NT2/D1 (cell line): Measurements from ENCODE around the gene PARVG.

Experiments used
- DNase-seq: peaks from one replicate; pipeline ENCODE4 v3.0.0-alpha.2; 2011; ENCODE audit warnings: low read depth, low spot score
- H3K27me3 ChIP-seq: 2 replicates; pipeline ENCODE4 v1.6.0; 2011; ENCODE audit warnings: mild to moderate bottlenecking; ENCODE audit not compliant: insufficient read length, insufficient read depth
- H3K36me3 ChIP-seq: 2 replicates; pipeline ENCODE4 v1.6.1; 2011; ENCODE audit warnings: mild to moderate bottlenecking, low read length, mixed read lengths; ENCODE audit not compliant: insufficient read depth, insufficient read length
- H3K4me1 ChIP-seq: 2 replicates; pipeline ENCODE4 v1.5.1; 2011; ENCODE audit not compliant: insufficient read depth, insufficient read length
- H3K4me3 ChIP-seq: 2 replicates; pipeline ENCODE4 v1.5.1; 2011; ENCODE audit warnings: low read depth; ENCODE audit not compliant: insufficient read length
- H3K9ac ChIP-seq: 2 replicates; pipeline ENCODE4 v1.6.0; 2011; ENCODE audit warnings: low read depth; ENCODE audit not compliant: insufficient read length
- H3K9me3 ChIP-seq: 2 replicates; pipeline ENCODE4 v1.5.1; 2011; ENCODE audit warnings: mild to moderate bottlenecking, low read length; ENCODE audit not compliant: insufficient read depth
- SUZ12 ChIP-seq: IDR thresholded peaks from 2 replicates; pipeline ENCODE4 v1.6.1; 2011; ENCODE audit not compliant: insufficient read length, insufficient read depth; ENCODE audit errors: extremely low read depth
- YY1 ChIP-seq: IDR thresholded peaks from 2 replicates; pipeline ENCODE4 v1.6.1; 2011; ENCODE audit not compliant: insufficient read length, insufficient read depth
- ZNF274 ChIP-seq: IDR thresholded peaks from 2 replicates; pipeline ENCODE4 v1.6.1; 2011; ENCODE audit warnings: mild to moderate bottlenecking, low read depth, low read length

PARVG gene

GRCh38 chr22:44181033-44181911 is 547 bp downstream of the PARVG start:
- peaks cover 6% of the 10 kb centered on the region for H3K4me1 ChIP-seq
- H3K4me3 ChIP-seq = no peak overlapping the region
- TF ChIP-seq SUZ12 (no peak), YY1 (no peak), ZNF274 (no peak)
- H3K9me3 ChIP-seq = no peaks in the 10 kb centered on the region
- no peak for DNase-seq
- H3K27me3 ChIP-seq = no peaks in the 10 kb centered on the region
- H3K9ac ChIP-seq = no peak overlapping the region
- H3K36me3 ChIP-seq = no peaks in the 10 kb centered on the region

DNA sequence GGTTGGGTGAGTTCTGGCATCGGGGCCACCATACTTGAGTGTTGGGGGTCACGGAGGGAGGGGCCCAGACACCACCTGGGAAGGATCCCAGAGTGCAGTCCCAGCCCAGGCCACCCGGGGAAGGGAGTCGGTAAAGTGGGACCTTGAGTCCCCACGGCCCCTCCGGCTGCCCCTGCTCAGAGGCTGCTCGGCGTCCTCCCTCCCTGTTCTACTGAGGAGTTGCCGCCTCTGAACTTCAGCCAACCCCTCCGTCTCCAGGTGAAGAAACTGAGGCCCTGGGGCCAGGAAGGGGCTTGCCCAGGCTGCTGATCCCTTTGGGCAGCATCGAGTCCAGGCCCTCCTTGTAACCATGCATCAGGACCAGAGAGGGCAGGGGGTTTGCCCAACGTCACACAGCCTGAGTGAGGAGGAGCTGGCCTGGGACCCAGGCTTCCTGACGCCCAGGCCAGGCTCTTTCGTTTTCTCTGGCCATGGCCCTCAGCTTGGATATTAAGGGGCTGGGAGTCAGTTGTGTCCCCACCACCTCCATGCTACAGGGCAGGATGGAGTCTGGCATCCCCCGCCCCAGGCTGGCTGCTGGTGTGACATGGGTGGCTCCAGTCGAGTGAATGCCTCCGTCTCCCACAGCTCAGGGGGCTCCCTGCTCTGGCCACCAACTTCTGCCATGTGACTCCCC is 1.3 kb downstream of the PARVG start:
- no peaks in the 10 kb centered on the region for H3K27me3 ChIP-seq
- no peaks in the 10 kb centered on the region for H3K36me3 ChIP-seq
- no peaks in the 10 kb centered on the region for H3K9me3 ChIP-seq
- no peak overlapping the region for H3K4me3 ChIP-seq
- no peak overlapping the region for H3K9ac ChIP-seq
- no peak for DNase-seq
- peaks cover 6% of the 10 kb centered on the region for H3K4me1 ChIP-seq
- TF ChIP-seq YY1 (no peak), ZNF274 (no peak), SUZ12 (no peak)

DNA sequence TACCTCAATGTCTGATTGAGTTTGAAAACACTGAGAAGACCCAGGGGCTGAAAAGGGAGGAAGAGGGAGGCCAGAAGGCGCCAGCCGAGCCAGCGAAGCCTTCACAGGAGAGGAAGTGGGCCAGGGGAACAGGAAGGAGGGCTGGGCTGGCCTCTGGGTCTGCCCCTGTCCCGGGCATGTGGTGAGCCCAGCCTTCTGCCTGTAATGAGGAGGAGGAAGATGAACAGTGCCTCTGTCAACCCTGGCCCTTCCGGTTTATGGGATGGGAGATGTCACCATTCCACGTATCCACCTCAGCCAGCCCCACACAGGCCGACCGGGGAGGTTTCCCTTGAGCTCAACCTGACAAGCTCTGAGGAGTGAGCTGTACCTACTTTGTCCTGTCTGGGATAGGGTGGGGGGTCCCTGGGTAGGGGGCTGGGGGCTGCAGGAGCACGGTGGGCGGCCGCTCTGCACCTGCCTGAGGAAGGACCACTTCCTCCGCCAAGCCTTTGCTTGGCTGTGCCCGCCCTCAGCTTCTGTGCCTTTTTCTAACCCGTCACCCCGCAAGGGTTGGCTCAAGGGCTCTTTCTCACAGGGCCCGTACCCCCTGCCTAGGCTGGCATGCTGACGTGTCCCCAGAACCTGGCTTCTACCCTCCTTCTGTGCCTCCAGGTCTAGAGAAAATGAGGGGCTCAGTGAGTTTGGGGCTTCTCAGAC is 2.0 kb downstream of the PARVG start:
- no peak for DNase-seq
- no peak overlapping the region for H3K4me3 ChIP-seq
- TF ChIP-seq SUZ12 (no peak), ZNF274 (no peak), YY1 (no peak)
- H3K36me3 ChIP-seq = no peaks in the 10 kb centered on the region
- H3K9me3 ChIP-seq = no peaks in the 10 kb centered on the region
- H3K27me3 ChIP-seq = no peaks in the 10 kb centered on the region
- H3K4me1 ChIP-seq = peaks cover 6% of the 10 kb centered on the region
- no peak overlapping the region for H3K9ac ChIP-seq

DNA sequence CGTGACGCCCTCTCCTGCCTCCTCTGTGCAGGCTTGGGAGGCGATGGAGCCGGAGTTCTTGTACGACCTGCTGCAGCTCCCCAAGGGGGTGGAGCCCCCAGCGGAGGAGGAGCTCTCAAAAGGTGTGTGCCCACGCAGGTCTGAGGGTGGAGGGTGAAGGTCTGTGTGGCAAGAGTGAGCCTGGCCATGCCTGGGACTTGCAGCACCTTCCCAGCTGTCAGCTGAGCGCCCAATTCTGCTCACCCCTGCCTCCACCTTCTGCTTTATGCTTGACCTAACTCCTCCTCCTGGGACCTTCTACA is 2.5 kb downstream of the PARVG start:
- DNase-seq = no peak
- no peak for TF ChIP-seq YY1
- no peak for TF ChIP-seq ZNF274
- TF ChIP-seq SUZ12 = no peak
- H3K4me1 ChIP-seq = peaks cover 6% of the 10 kb centered on the region
- no peaks in the 10 kb centered on the region for H3K9me3 ChIP-seq
- no peaks in the 10 kb centered on the region for H3K36me3 ChIP-seq
- no peaks in the 10 kb centered on the region for H3K27me3 ChIP-seq
- no peak overlapping the region for H3K4me3 ChIP-seq
- no peak overlapping the region for H3K9ac ChIP-seq

- Histone ChIP-seq H3K9me3 (no peaks in the 10 kb centered on the region), H3K4me3 (no peak overlapping the region), H3K4me1 (peaks cover 11% of the 10 kb centered on the region), H3K27me3 (no peaks in the 10 kb centered on the region), H3K9ac (no peak overlapping the region), H3K36me3 (no peaks in the 10 kb centered on the region)
- TF ChIP-seq ZNF274 (no peak), YY1 (no peak), SUZ12 (no peak)
- no peak for DNase-seq
These were observed 3.3 kb downstream of the PARVG start for GRCh38 chr22:44184006-44184405.

GRCh38 chr22:44185237-44186120 is 4.8 kb downstream of the PARVG start:
- no peak for DNase-seq
- Histone ChIP-seq H3K4me3 (no peak overlapping the region), H3K27me3 (no peaks in the 10 kb centered on the region), H3K36me3 (no peaks in the 10 kb centered on the region), H3K4me1 (peaks cover 8% of the 10 kb centered on the region), H3K9me3 (no peaks in the 10 kb centered on the region), H3K9ac (no peak overlapping the region)
- TF ChIP-seq YY1 = no peak
- no peak for TF ChIP-seq SUZ12
